WTC11 (cell line): ENCODE results near the gene SYTL2. TPM values are rescaled to one million over a fixed set of nuclear protein-coding genes. Genes with fewer than 3 reads are reported as not detected.

Experiments used
- AFF4 ChIP-seq: sonication (generic); formaldehyde crosslinking; IDR thresholded peaks from 2 replicates; pipeline ENCODE4 v1.8.1; 2023; ENCODE audit warnings: mild to moderate bottlenecking, missing genetic modification reagents, borderline replicate concordance
- ARID4B ChIP-seq: sonication (generic); formaldehyde crosslinking; IDR thresholded peaks from 2 replicates; pipeline ENCODE4 v1.8.0; 2023; ENCODE audit warnings: missing genetic modification reagents, mild to moderate bottlenecking, borderline replicate concordance
- CREM ChIP-seq: sonication (generic); formaldehyde crosslinking; IDR thresholded peaks from 2 replicates; pipeline ENCODE4 v1.8.1; 2022; ENCODE audit warnings: mild to moderate bottlenecking, missing genetic modification reagents, moderate library complexity
- ERG ChIP-seq: fragments of 250-450 bp; sonication (Bioruptor Pico); IDR thresholded peaks from 2 replicates; pipeline ENCODE4 v1.8.0; 2021; ENCODE audit warnings: mild to moderate bottlenecking
- FOXP1 ChIP-seq: sonication (generic); formaldehyde crosslinking; IDR thresholded peaks from 2 replicates; pipeline ENCODE4 v1.8.0; 2022; ENCODE audit warnings: missing genetic modification reagents, mild to moderate bottlenecking, moderate library complexity, borderline replicate concordance
- GABPB1 ChIP-seq: sonication (generic); formaldehyde crosslinking; IDR thresholded peaks from 2 replicates; pipeline ENCODE4 v1.8.1; 2023; ENCODE audit warnings: mild to moderate bottlenecking, missing genetic modification reagents
- HMGXB4 ChIP-seq: sonication (generic); formaldehyde crosslinking; IDR thresholded peaks from 2 replicates; pipeline ENCODE4 v1.8.1; 2023; ENCODE audit warnings: mild to moderate bottlenecking, moderate library complexity, missing genetic modification reagents
- IRF1 ChIP-seq: sonication (generic); formaldehyde crosslinking; IDR thresholded peaks from 2 replicates; pipeline ENCODE4 v1.8.0; 2023; ENCODE audit warnings: missing genetic modification reagents
- JAZF1 ChIP-seq: fragments of 250-450 bp; sonication (Bioruptor Pico); IDR thresholded peaks from 2 replicates; pipeline ENCODE4 v1.9.0; 2021; ENCODE audit warnings: moderate library complexity, mild to moderate bottlenecking, inconsistent platforms
- JUN ChIP-seq: sonication (generic); formaldehyde crosslinking; IDR thresholded peaks from 2 replicates; pipeline ENCODE4 v1.8.0; 2023; ENCODE audit warnings: mild to moderate bottlenecking, missing genetic modification reagents
- MYBL2 ChIP-seq: sonication (generic); formaldehyde crosslinking; IDR thresholded peaks from 2 replicates; pipeline ENCODE4 v1.8.1; 2023; ENCODE audit warnings: mild to moderate bottlenecking, moderate library complexity, missing genetic modification reagents
- NR3C1 ChIP-seq: sonication (generic); formaldehyde crosslinking; conservative IDR thresholded peaks from 2 replicates; pipeline ENCODE4 v1.8.1; 2023; ENCODE audit warnings: low read depth, mild to moderate bottlenecking, missing genetic modification reagents
- OVOL2 ChIP-seq: fragments of 250-450 bp; sonication (Bioruptor Pico); IDR thresholded peaks from 2 replicates; pipeline ENCODE4 v1.9.0; 2021; ENCODE audit warnings: mild to moderate bottlenecking, borderline replicate concordance
- RELA ChIP-seq: sonication (generic); formaldehyde crosslinking; IDR thresholded peaks from 2 replicates; pipeline ENCODE4 v1.8.1; 2022; ENCODE audit warnings: missing genetic modification reagents, mild to moderate bottlenecking, borderline replicate concordance
- USF1 ChIP-seq: sonication (generic); formaldehyde crosslinking; IDR thresholded peaks from 2 replicates; pipeline ENCODE4 v1.8.0; 2022; ENCODE audit warnings: mild to moderate bottlenecking, missing genetic modification reagents
- USF2 ChIP-seq: sonication (generic); formaldehyde crosslinking; IDR thresholded peaks from 2 replicates; pipeline ENCODE4 v1.8.1; 2023; ENCODE audit warnings: mild to moderate bottlenecking, missing genetic modification reagents, moderate library complexity
- ZNF425 ChIP-seq: fragments of 250-450 bp; sonication (Bioruptor Pico); conservative IDR thresholded peaks from 2 replicates; pipeline ENCODE4 v1.9.0; 2021; ENCODE audit warnings: mild to moderate bottlenecking
- ZSCAN18 ChIP-seq: fragments of 250-450 bp; sonication (Bioruptor Pico); IDR thresholded peaks from 2 replicates; pipeline ENCODE4 v2.1.2; 2022; ENCODE audit warnings: mild to moderate bottlenecking, moderate library complexity
- total RNA-seq: library from RNA; stranded (reverse); gene quantifications from 3 replicates; pipeline ENCODE4 v1.2.3, GENCODE V29; 2021

SYTL2 gene
- total RNA-seq, 1 experiment from 2014 or later = 7.1 TPM

GRCh38 chr11:85647604-85648299 is 163.2 kb downstream of the SYTL2 start, which contains the start of gene TMEM126A (continued):
- TF ChIP-seq NR3C1 = no peak
- TF ChIP-seq HMGXB4 = 0 out of 2 replicates have a peak, but pooled peaks have one; percentile 30
- TF ChIP-seq ZSCAN18 = no peak
- TF ChIP-seq OVOL2 (CRISPR knock-in tag) = no peak
- no peak for TF ChIP-seq ZNF425
- TF ChIP-seq USF1 (CRISPR knock-in tag) = peak; percentile 78; the same call in 1 of the 2 replicates
- no peak for TF ChIP-seq ERG (CRISPR knock-in tag)
- TF ChIP-seq FOXP1 (CRISPR knock-in tag) = peak; percentile 56; the same call in 1 of the 2 replicates
- TF ChIP-seq CREM = peak; percentile 88
- TF ChIP-seq USF2 (CRISPR knock-in tag) = peak; percentile 79
- TF ChIP-seq GABPB1 (CRISPR knock-in tag) = peak; percentile 45; the same call in 1 of the 2 replicates
- TF ChIP-seq MYBL2 (CRISPR knock-in tag) = no peak
- TF ChIP-seq JUN (CRISPR knock-in tag) = no peak
- no peak for TF ChIP-seq JAZF1 (CRISPR knock-in tag)
- TF ChIP-seq RELA = no peak
- no peak for TF ChIP-seq IRF1
- TF ChIP-seq AFF4 = 0 out of 2 replicates have a peak, but pooled peaks have one; percentile 39
- TF ChIP-seq ARID4B (CRISPR knock-in tag) = peak; percentile 60; the same call in 1 of the 2 replicates
